ENCODE results near the gene ZNF175.

The ZNF175 gene

GRCh38 chr19:51632126-51632525 lies 61.0 kb downstream of the ZNF175 start:
- no peak for DNase-seq

- no peak for DNase-seq
Measured at GRCh38 chr19:51637362-51637978, 66.4 kb downstream of the ZNF175 start.

GRCh38 chr19:51639916-51640315 lies 68.8 kb downstream of the ZNF175 start:
- no peak for DNase-seq

GRCh38 chr19:51640386-51640785 lies 69.3 kb downstream of the ZNF175 start:
- DNase-seq, result no peak

GRCh38 chr19:51641648-51642047 lies 70.6 kb downstream of the ZNF175 start:
- no peak for DNase-seq
